ENCODE measurements around the gene MAD1L1. TPM values are rescaled to one million over a fixed set of nuclear protein-coding genes. Genes with fewer than 3 reads are reported as not detected.

The MAD1L1 gene
- total and polyA plus RNA-seq, 2 donors (not counting 3 experiments of a cell fraction or from before 2014, with no cell fraction given) = 34.1 to 42.3 TPM

DNA sequence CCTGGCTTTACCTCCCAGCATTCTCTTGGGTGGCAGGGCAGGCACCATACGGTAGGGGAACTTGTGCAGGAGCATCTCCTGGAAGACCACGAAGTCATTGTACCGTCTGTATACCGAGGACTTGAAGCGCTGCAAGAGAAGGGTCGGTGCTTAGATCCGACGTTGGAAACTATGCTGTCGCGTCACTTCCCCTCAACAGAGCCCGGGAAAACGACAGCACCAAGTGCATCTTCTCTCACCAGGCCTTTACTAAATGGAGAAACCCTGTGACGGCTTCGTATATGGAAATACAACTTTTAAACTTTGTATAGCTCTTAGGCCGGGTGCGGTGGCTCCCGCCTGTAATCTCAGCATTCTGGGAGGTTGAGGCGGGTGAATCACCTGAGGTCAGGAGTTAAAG is 42.4 kb upstream of the MAD1L1 start:
- H3K4me1 ChIP-seq (ENCODE audit: control insufficient read depth, extremely low read depth, insufficient read depth, low read length) = no peaks in the 10 kb centered on the region
- H2AFZ ChIP-seq (ENCODE audit: low read depth, low read length) = no peak overlapping the region
- H3K9ac ChIP-seq (replicated peaks; ENCODE audit: extremely low read depth, insufficient read depth, low read length) = no peak overlapping the region
- no peaks in the 10 kb centered on the region for H3K79me2 ChIP-seq (ENCODE audit: control insufficient read depth, insufficient read depth, low read length)
- no peaks in the 10 kb centered on the region for H4K20me1 ChIP-seq (replicated peaks; ENCODE audit: control insufficient read depth, extremely low read depth, insufficient read depth, low read length)
- peaks cover 0 to 6% of the 10 kb centered on the region in 2 experiments for H3K36me3 ChIP-seq (ENCODE audit: control insufficient read depth in 2 of 2, extremely low read depth in 1 of 2, insufficient read depth in 2 of 2, low read length in 2 of 2)
- BruUV-seq (replicated peaks) = no TSS peak
- no peaks in the 10 kb centered on the region for H3K27me3 ChIP-seq (ENCODE audit: control insufficient read depth in 2 of 2, insufficient read depth in 2 of 2, low read length in 2 of 2)
- TF ChIP-seq CTCF (IDR thresholded peaks at IDR 0.05; ENCODE audit: extremely low read depth in 1 of 2, insufficient read depth in 1 of 2, low read depth in 1 of 2, low read length in 2 of 2) (no peak), EZH2 (IDR thresholded peaks at IDR 0.05; ENCODE audit: borderline replicate concordance, low read depth, low read length, severe bottlenecking) (no peak), FOS (IDR thresholded peaks at IDR 0.05; ENCODE audit: borderline replicate concordance, insufficient read depth, low read length) (no peak), MAX (IDR thresholded peaks at IDR 0.05; ENCODE audit: insufficient read depth, insufficient read length) (no peak), POLR2AphosphoS5 (IDR thresholded peaks at IDR 0.05; ENCODE audit: insufficient read depth, low read depth, low read length) (no peak), POLR2A (IDR thresholded peaks at IDR 0.05; ENCODE audit: low read depth, low read length) (no peak), MYC (IDR thresholded peaks at IDR 0.05; ENCODE audit: low read depth, low read length) (no peak)
- dilution Hi-C loops (cut with MboI; ENCODE audit: extremely low pct_ligation_motif_present, low sequenced_read_pairs) = no loop called here
- no peaks in the 10 kb centered on the region for H3K9me3 ChIP-seq (replicated peaks; ENCODE audit: control insufficient read depth, insufficient read depth, low read length)
- no peaks in the 10 kb centered on the region for H3K9me1 ChIP-seq (replicated peaks; ENCODE audit: control insufficient read depth, extremely low read depth, insufficient read depth, low read length)
- no peak overlapping the region for H3K4me2 ChIP-seq (ENCODE audit: insufficient read depth, low read length)
- ChIA-PET CTCF (no interaction called here), POLR2A (no interaction called here)
- FAIRE-seq (no peak), DNase-seq (ENCODE audit: low read depth, low spot score) (no peak)
- intact Hi-C loops (cut with micrococcal nuclease) = no loop called here
- no peak overlapping the region for H3K4me3 ChIP-seq (replicated peaks in 1 of 3; ENCODE audit: insufficient read depth in 1 of 3, low read depth in 1 of 3, low read length in 3 of 3)
- no peak overlapping the region for H3K27ac ChIP-seq (ENCODE audit: insufficient read depth, low read depth, low read length)
